MCF 10A (cell line): ENCODE measurements around the gene ITGA5. TPM values are rescaled to one million over a fixed set of nuclear protein-coding genes. Genes with fewer than 3 reads are reported as not detected.

ENCODE experiments used
- BruUV-seq: library from RNA; stranded (reverse); fragments of 400-500 nt; replicated peaks from 2 replicates; lab custom pipeline; 2021; lab: Mats Ljungman, UMichigan
- CTCF ChIA-PET: fragments of 300-600 bp; sonication (Branson Sonifier 250); formaldehyde crosslinking; extraction: SDS; loops from one replicate; lab custom pipeline; 2021; ENCODE audit warnings: antibody characterized with exemption, inconsistent platforms; lab: Yijun Ruan, JAX
- POLR2A ChIA-PET: fragments of 300-600, 350-650 bp; sonication (Branson Sonifier 250); formaldehyde crosslinking; extraction: SDS; loops from one replicate; lab custom pipeline; 2020; ENCODE audit warnings: antibody characterized with exemption, inconsistent platforms; lab: Yijun Ruan, JAX
- DNase-seq: peaks from one replicate; pipeline ENCODE4 v3.0.0-alpha.2; 2018; ENCODE audit not compliant: unreplicated experiment
- H3K27ac Mint-ChIP-seq: one replicate; pipeline ENCODE4 v1.8.0; 2022; ENCODE audit warnings: mild to moderate bottlenecking, low read depth, mixed read lengths; ENCODE audit not compliant: unreplicated experiment
- H3K27me3 Mint-ChIP-seq: one replicate; pipeline ENCODE4 v1.8.0; 2022; ENCODE audit warnings: mixed read lengths; ENCODE audit not compliant: insufficient read depth, unreplicated experiment
- H3K36me3 Mint-ChIP-seq: one replicate; pipeline ENCODE4 v1.8.0; 2022; ENCODE audit warnings: mild to moderate bottlenecking, moderate library complexity, mixed read lengths; ENCODE audit not compliant: insufficient read depth, unreplicated experiment
- H3K4me1 Mint-ChIP-seq: one replicate; pipeline ENCODE4 v1.8.0; 2022; ENCODE audit warnings: mixed read lengths; ENCODE audit not compliant: insufficient read depth, unreplicated experiment
- H3K4me3 Mint-ChIP-seq: one replicate; pipeline ENCODE4 v1.8.0; 2022; ENCODE audit warnings: mild to moderate bottlenecking, moderate library complexity, mixed read lengths; ENCODE audit not compliant: unreplicated experiment
- H3K9me3 Mint-ChIP-seq: one replicate; pipeline ENCODE4 v1.8.0; 2022; ENCODE audit warnings: mixed read lengths; ENCODE audit not compliant: unreplicated experiment
- intact Hi-C: fragments of 100-400 bp; cut with micrococcal nuclease; formaldehyde crosslinking; loops from 2 replicates; pipeline ENCODE4 v1.14.1; 2022
- total RNA-seq: library from RNA; stranded (reverse); gene quantifications from 2 replicates; pipeline ENCODE4 v1.2.3, GENCODE V29; 2022
- TF ChIP-seq, protein P1 (sequence below): fragments of 200-600 bp; IDR thresholded peaks from one replicate; pipeline ENCODE4 v1.8.0; 2022; ENCODE audit warnings: antibody characterized with exemption, mild to moderate bottlenecking; ENCODE audit not compliant: unreplicated experiment

ITGA5 gene
- total RNA-seq, 1 experiment from 2014 or later, result 110 TPM

DNA sequence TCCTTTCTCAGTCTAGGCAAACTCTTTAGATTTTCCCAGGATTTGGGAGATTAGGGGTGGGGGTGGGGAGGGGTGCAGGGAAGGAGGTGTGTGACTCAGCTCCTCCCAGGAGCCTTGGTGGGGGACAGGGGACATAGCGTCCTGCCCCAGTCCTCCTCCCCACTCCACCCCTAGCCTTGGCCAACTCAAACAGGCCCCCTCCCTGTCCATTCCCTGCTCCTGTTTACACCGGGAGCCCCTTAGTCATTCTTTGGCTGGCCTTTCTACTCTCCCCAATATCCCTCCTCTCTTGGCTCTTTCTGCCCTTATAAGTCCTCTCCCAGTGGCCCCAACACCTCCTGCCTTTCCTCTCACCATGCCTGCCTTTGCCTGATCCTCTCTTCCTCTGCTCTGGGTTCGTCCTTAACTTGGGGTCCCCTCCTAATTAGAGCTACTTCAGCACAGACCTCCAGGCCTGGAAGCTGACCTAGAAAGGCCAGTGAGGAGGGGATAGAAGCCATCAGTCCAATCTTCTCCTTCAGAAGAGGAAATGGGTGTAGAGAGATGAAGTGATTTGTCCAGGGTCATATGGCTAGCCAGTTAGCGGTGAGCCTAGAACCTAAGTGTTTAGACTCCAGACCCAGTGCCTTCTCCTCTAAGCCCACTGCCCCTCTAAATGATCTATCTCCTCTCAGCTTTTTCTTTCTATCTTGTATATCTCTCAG, 2.3 kb upstream of the ITGA5 start:
- POLR2A ChIA-PET, result interaction anchor here (0.7 to 11.6 kb wide), 3 partner anchors 9 to 116 kb away, joined by 3 to 108 read pairs (median 6); no protein-coding TSS in a partner anchor
- intact Hi-C loops, result no loop called here
- peak overlapping the region; percentile 96 for H3K27ac Mint-ChIP-seq
- H3K4me3 Mint-ChIP-seq, result peak overlapping the region; percentile 94
- TF ChIP-seq, protein P1, sequence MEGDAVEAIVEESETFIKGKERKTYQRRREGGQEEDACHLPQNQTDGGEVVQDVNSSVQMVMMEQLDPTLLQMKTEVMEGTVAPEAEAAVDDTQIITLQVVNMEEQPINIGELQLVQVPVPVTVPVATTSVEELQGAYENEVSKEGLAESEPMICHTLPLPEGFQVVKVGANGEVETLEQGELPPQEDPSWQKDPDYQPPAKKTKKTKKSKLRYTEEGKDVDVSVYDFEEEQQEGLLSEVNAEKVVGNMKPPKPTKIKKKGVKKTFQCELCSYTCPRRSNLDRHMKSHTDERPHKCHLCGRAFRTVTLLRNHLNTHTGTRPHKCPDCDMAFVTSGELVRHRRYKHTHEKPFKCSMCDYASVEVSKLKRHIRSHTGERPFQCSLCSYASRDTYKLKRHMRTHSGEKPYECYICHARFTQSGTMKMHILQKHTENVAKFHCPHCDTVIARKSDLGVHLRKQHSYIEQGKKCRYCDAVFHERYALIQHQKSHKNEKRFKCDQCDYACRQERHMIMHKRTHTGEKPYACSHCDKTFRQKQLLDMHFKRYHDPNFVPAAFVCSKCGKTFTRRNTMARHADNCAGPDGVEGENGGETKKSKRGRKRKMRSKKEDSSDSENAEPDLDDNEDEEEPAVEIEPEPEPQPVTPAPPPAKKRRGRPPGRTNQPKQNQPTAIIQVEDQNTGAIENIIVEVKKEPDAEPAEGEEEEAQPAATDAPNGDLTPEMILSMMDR, result no peak
- H3K9me3 Mint-ChIP-seq, result no peaks in the 10 kb centered on the region
- peaks cover 53% of the 10 kb centered on the region for H3K4me1 Mint-ChIP-seq
- CTCF ChIA-PET, result interaction anchor here (0.6 to 14.2 kb wide), 8 partner anchors 9 to 868 kb away, joined by 3 to 316 read pairs (median 3); no protein-coding TSS in a partner anchor
- H3K27me3 Mint-ChIP-seq, result no peaks in the 10 kb centered on the region
- TSS peak; percentile 60 for BruUV-seq
- DNase-seq, result peak; percentile 87
- H3K36me3 Mint-ChIP-seq, result peaks cover 1% of the 10 kb centered on the region

DNA sequence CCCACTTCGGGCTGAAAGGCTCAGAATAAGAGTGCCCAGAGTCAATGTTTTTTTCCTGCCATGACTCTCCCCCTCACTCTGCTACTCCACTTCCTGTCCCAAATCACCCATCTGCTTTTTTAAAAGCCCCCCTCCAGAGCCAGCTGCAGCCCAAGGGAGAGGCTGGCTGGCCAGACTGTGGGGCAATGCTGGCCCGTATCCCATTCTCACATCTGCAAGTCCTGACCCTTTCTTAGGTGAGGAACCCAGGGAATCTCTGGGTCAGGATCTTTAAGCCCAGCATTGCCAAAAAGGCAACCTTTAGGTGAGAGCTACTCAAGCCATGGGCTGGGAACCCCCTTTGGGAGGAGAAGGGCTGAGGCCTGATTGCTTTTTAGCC, 1.7 kb upstream of the ITGA5 start:
- Mint-ChIP-seq H3K4me1 (peaks cover 52% of the 10 kb centered on the region), H3K36me3 (peaks cover 6% of the 10 kb centered on the region), H3K9me3 (no peaks in the 10 kb centered on the region), H3K27ac (peak overlapping the region; percentile 96), H3K27me3 (no peaks in the 10 kb centered on the region), H3K4me3 (peak overlapping the region; percentile 94)
- intact Hi-C loops, result no loop called here
- TF ChIP-seq, protein P1, result no peak
- BruUV-seq, result no TSS peak
- ChIA-PET CTCF (interaction anchor here (0.7 to 14.2 kb wide), 7 partner anchors 10 to 109 kb away, joined by 3 to 316 read pairs (median 3); no protein-coding TSS in a partner anchor), POLR2A (interaction anchor here (0.7 to 11.6 kb wide), 3 partner anchors 10 to 116 kb away, joined by 3 to 108 read pairs (median 6); no protein-coding TSS in a partner anchor)
- no peak for DNase-seq

DNA sequence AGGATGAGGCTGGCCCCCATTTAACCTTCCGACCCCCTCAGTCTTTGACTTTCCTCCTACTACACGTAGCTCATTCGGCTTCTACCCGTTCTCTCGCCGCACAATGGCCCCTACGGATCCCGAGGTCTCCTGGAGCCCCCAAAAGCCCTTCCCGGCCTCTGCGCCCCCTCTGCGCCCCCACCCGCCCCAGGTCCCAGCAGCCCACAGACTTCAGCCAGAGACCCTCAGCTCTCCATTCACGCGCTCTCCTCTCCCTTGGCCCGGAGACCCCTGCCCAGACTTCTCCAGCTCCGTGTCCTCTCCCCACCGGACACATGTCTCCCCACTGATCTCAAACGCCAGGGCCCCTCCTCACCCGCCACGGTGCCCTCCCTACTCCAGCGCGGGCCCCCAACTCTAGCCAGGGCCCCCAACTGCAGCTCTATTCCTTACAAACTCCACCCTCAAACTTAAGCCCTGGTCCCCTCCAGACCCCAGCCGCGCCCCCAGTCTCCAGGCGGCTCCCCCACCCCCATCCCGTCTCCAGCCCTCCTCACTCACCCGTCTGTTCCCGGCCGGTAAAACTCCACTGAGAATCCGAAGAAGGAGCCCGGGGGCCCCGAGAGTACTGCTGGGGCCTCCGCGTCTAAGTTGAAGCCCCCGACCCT, 502 bp downstream of the ITGA5 start:
- Mint-ChIP-seq H3K9me3 (no peaks in the 10 kb centered on the region), H3K4me3 (peak overlapping the region; percentile 94), H3K27me3 (no peaks in the 10 kb centered on the region), H3K36me3 (peaks cover 6% of the 10 kb centered on the region), H3K27ac (peak overlapping the region; percentile 93), H3K4me1 (peaks cover 56% of the 10 kb centered on the region)
- no peak for DNase-seq
- intact Hi-C loops, result loop anchor here (1.0 kb wide), 1 partner anchor 14 kb away; no protein-coding TSS in a partner anchor
- CTCF ChIA-PET, result interaction anchor here (0.6 to 14.2 kb wide), 9 partner anchors 9 to 1556 kb away, joined by 3 to 316 read pairs (median 4); no protein-coding TSS in a partner anchor
- TF ChIP-seq, protein P1, result no peak
- POLR2A ChIA-PET, result interaction anchor here (1.1 to 11.6 kb wide), 5 partner anchors 12 to 59 kb away, joined by 3 to 108 read pairs (median 4); no protein-coding TSS in a partner anchor
- BruUV-seq, result no TSS peak
